ENCODE results near the gene FCHSD1. TPM values are rescaled to one million over a fixed set of nuclear protein-coding genes. Genes with fewer than 3 reads are reported as not detected.

The FCHSD1 gene
- total RNA-seq, 2 experiments from 2014 or later = 31.9 to 55.3 TPM

GRCh38 chr5:141672841-141673813, 21.9 kb upstream of the FCHSD1 start:
- H3K4me2 ChIP-seq (ENCODE audit: low read length) = no peak overlapping the region
- H2AFZ ChIP-seq (ENCODE audit: low read length) = no peak overlapping the region
- no peaks in the 10 kb centered on the region for H3K9me3 ChIP-seq (ENCODE audit: low read length)
- ChIA-PET POLR2A (no interaction called here), CTCF (ENCODE audit: unreplicated experiment) (interaction anchor here (0.6 kb wide), 1 partner anchor 83 kb away, joined by 4 read pairs; no protein-coding TSS in a partner anchor)
- no peaks in the 10 kb centered on the region for H3K4me1 ChIP-seq (ENCODE audit: insufficient read depth, low read length, poor library complexity, severe bottlenecking)
- intact Hi-C loops (cut with micrococcal nuclease; ENCODE audit: unreplicated experiment) = no loop called here
- no peaks in the 10 kb centered on the region for H3K9me2 ChIP-seq (ENCODE audit: insufficient read depth, low read length)
- no peaks in the 10 kb centered on the region for H3K36me3 ChIP-seq (ENCODE audit: insufficient read depth, low read length)
- H3K79me2 ChIP-seq (ENCODE audit: insufficient read depth, low read depth, low read length) = no peaks in the 10 kb centered on the region
- H3K4me3 ChIP-seq (ENCODE audit: low read depth, low read length, poor library complexity, severe bottlenecking) = no peak overlapping the region
- no TSS peak for BruUV-seq (replicated peaks)
- no peak for DNase-seq (ENCODE audit: low spot score)
- H4K20me1 ChIP-seq (ENCODE audit: insufficient read depth, low read length) = no peaks in the 10 kb centered on the region
- no peak for TF ChIP-seq EZH2phosphoT487 (IDR thresholded peaks at IDR 0.05; ENCODE audit: borderline replicate concordance, low read depth, low read length)
- TF ChIP-seq CTCF (conservative IDR thresholded peaks at IDR 0.05; ENCODE audit: low read length) = no peak
- H3K27ac ChIP-seq (ENCODE audit: low read depth, low read length, poor library complexity, severe bottlenecking) = no peak overlapping the region

- Histone ChIP-seq H3K27ac (ENCODE audit: low read depth, low read length, poor library complexity, severe bottlenecking) (no peak overlapping the region), H3K9me2 (ENCODE audit: insufficient read depth, low read length) (no peaks in the 10 kb centered on the region), H3K36me3 (ENCODE audit: insufficient read depth, low read length) (no peaks in the 10 kb centered on the region), H2AFZ (ENCODE audit: low read length) (no peak overlapping the region), H4K20me1 (ENCODE audit: insufficient read depth, low read length) (no peaks in the 10 kb centered on the region), H3K4me2 (ENCODE audit: low read length) (no peak overlapping the region), H3K79me2 (ENCODE audit: insufficient read depth, low read depth, low read length) (no peaks in the 10 kb centered on the region), H3K4me3 (ENCODE audit: low read depth, low read length, poor library complexity, severe bottlenecking) (no peak overlapping the region), H3K4me1 (ENCODE audit: insufficient read depth, low read length, poor library complexity, severe bottlenecking) (no peaks in the 10 kb centered on the region), H3K9me3 (ENCODE audit: low read length) (no peaks in the 10 kb centered on the region)
- intact Hi-C loops (cut with micrococcal nuclease; ENCODE audit: unreplicated experiment) = no loop called here
- DNase-seq (ENCODE audit: low spot score) = no peak
- CTCF ChIA-PET (ENCODE audit: unreplicated experiment) = no interaction called here
- TF ChIP-seq CTCF (conservative IDR thresholded peaks at IDR 0.05; ENCODE audit: low read length) (no peak), EZH2phosphoT487 (IDR thresholded peaks at IDR 0.05; ENCODE audit: borderline replicate concordance, low read depth, low read length) (no peak)
- no TSS peak for BruUV-seq (replicated peaks)
- POLR2A ChIA-PET = interaction anchor here (0.6 kb wide), 2 partner anchors 20 to 486 kb away, joined by 3 read pairs; no protein-coding TSS in a partner anchor
Measured at GRCh38 chr5:141672071-141672840, 21.0 kb upstream of the FCHSD1 start.

Data from OCI-LY7 (cell line).